Measurements from ENCODE around the gene PARP15.
"Not testable (repeated sequence)": the region's sequence is repeated elsewhere in the genome, so short reads cannot be mapped to it uniquely, and the experiment has no call there.

Gene PARP15

DNA sequence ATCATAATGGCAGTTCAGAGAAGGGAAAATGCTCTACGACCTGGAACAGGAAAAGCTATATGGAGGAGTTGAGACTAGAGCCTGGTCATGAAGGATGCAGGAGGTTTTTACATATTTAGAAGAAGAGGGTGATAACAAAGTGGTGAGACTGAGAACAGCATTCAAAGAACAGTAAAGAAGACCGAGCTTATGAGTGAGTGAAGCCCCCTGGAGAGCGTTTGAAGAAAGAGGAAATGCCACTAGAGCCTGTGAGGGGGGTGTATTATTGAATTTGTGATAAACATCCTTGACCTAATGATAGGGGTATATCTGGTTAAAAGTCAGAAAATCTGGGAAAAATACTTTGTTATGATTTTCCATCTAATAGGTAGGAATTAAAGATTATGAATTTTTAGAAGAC, 17.5 kb upstream of the PARP15 start:
- Histone ChIP-seq H3K9me3 (ENCODE audit: control insufficient read depth, insufficient read depth, low read length) (no peaks in the 10 kb centered on the region), H3K9ac (ENCODE audit: low read depth, low read length) (no peak overlapping the region)

GRCh38 chr3:122560680-122561079, 16.8 kb upstream of the PARP15 start:
- Histone ChIP-seq H3K4me1 (ENCODE audit: insufficient read depth, low read length) (peaks cover 5% of the 10 kb centered on the region), H3K9ac (ENCODE audit: low read depth, low read length) (no peak overlapping the region), H3K36me3 (ENCODE audit: insufficient read depth, low read length) (no peaks in the 10 kb centered on the region; the same call in 1 of the 2 replicates), H3K9me3 (ENCODE audit: control insufficient read depth, insufficient read depth, low read length) (no peaks in the 10 kb centered on the region)

More for the DNA sequence above, 17.5 kb upstream of the PARP15 start:
- no peaks in the 10 kb centered on the region; the same call in 1 of the 2 replicates for H3K36me3 ChIP-seq (ENCODE audit: insufficient read depth, low read length)
- peaks cover 12% of the 10 kb centered on the region for H3K4me1 ChIP-seq (ENCODE audit: insufficient read depth, low read length)

DNA sequence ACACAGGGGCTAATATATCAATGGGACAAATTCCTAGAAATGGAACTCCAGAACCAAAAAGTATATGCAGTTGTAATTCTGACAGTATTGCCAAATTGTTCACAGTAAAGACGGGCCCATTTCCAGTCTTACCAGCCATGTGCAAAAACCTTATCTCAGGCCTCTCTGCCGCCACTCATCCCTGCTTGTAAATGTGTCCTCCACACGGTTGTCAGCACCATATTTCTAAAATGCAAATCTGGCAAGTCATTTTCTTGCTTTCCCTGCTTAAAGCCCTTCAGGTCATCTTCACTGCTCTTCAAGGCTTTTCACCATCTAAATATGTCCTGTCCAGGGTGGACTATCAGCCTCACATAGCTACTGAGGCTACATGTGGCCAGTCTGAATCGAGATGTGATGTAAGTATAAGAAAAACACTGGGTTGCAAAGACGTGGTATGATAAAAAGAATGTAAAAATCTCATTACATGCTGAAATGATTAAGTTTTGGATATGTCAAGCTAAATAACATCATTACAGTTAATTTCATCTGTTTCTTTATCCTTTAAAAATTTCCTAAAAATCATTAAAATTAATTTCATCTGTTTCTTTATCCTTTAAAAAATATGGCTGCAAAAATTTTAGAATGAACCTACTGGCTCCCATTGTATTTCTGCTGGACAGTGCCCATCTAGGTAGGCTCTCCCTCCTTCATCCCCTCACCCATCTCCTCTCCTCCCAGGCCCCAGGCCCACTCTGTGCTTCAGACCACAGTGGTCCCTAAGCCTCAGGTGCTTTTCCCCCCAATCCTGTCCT, 14.3 kb upstream of the PARP15 start:
- Histone ChIP-seq H3K9me3 (ENCODE audit: control insufficient read depth, insufficient read depth, low read length) (no peaks in the 10 kb centered on the region), H3K4me1 (ENCODE audit: insufficient read depth, low read length) (peaks cover 4% of the 10 kb centered on the region), H3K36me3 (ENCODE audit: insufficient read depth, low read length) (no peaks in the 10 kb centered on the region; the same call in 1 of the 2 replicates), H3K9ac (ENCODE audit: low read depth, low read length) (no peak overlapping the region)

- Histone ChIP-seq H3K36me3 (ENCODE audit: insufficient read depth, low read length) (no peaks in the 10 kb centered on the region), H3K4me1 (ENCODE audit: insufficient read depth, low read length) (peaks cover 4% of the 10 kb centered on the region), H3K9ac (ENCODE audit: low read depth, low read length) (peak overlapping the region; percentile 77), H3K9me3 (ENCODE audit: control insufficient read depth, insufficient read depth, low read length) (no peaks in the 10 kb centered on the region)
Measured at GRCh38 chr3:122563717-122564025, 13.8 kb upstream of the PARP15 start.

DNA sequence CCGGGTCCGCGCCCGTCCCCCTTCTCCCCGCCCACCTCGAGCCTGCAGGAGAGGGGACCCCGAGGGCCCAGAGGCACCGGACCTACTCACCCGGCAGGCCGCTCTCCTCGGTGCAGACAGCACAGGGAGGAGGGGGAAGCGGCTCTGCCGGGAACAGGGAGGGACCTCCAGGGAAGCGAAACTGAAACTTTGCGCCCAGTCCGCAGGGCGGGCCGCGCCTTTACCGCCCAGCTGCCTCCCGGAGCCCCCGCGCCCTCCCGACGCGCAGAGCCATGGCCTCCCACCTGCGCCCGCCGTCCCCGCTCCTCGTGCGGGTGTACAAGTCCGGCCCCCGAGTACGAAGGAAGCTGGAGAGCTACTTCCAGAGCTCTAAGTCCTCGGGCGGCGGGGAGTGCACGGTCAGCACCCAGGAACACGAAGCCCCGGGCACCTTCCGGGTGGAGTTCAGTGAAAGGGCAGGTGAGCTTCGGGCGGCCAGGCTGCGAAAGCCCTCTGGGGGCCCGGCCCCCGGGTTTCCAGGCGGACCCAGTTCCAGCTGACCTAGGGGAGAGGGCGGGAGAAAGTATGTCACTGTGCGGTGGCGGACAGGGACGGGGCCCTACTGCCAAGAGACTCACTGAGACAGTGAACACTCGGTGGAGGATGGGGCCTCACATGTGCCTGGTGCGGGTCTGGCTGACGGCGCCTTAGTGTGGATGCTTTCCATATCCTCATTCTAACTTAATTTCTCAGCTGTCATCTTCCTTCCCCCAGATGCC, 13.1 kb upstream of the PARP15 start, which contains the start of the genes DTX3L and PARP9:
Gene DTX3L, plus strand, starts transcription at position 184 of the 758 bp plus-strand sequence. Its CDS starts 89 bp downstream, at position 273.
Gene PARP9, minus strand, starts transcription at position 146 of the 758 bp plus-strand sequence. CDS start 4,680 bp downstream, outside the sequence.
- H3K4me1 ChIP-seq (ENCODE audit: insufficient read depth, low read length) = peaks cover 4% of the 10 kb centered on the region
- no peaks in the 10 kb centered on the region for H3K9me3 ChIP-seq (ENCODE audit: control insufficient read depth, insufficient read depth, low read length)
- no peaks in the 10 kb centered on the region for H3K36me3 ChIP-seq (ENCODE audit: insufficient read depth, low read length)
- H3K9ac ChIP-seq (ENCODE audit: low read depth, low read length) = peak within 1 kb of the TSS; percentile 77

DNA sequence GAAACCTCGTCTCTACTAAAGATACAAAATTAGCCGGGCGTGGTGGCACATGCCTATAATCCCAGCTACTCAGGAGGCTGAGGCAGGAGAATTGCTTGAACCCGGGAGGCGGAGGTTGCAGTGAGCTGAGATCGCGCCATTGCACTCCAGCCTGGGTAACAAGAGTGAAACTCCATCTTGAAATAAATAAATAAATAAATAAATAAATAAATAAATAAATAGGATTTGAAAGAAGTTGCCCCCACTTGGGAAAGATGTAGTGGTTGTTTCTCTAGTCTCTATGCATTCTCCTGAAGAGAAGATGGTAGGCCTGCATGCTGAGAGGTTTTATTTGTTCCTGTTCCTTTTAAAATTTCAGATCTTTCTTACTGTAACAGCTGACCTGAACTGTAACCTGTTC, 9.3 kb upstream of the PARP15 start:
- not testable (repeated sequence) for H3K4me1 ChIP-seq (ENCODE audit: insufficient read depth, low read length); H3K36me3 ChIP-seq (ENCODE audit: insufficient read depth, low read length); H3K9me3 ChIP-seq (ENCODE audit: control insufficient read depth, insufficient read depth, low read length); H3K9ac ChIP-seq (ENCODE audit: low read depth, low read length)

DNA sequence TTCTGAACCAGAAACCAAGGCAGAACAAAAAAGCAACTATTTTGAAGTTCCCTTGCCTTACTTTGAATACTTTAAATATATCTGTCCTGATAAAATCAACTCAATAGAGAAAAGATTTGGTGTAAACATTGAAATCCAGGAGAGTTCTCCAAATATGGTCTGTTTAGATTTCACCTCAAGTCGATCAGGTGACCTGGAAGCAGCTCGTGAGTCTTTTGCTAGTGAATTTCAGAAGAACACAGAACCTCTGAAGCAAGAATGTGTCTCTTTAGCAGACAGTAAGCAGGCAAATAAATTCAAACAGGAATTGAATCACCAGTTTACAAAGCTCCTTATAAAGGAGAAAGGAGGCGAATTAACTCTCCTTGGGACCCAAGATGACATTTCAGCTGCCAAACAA, 8.7 kb upstream of the PARP15 start:
- Histone ChIP-seq H3K36me3 (ENCODE audit: insufficient read depth, low read length) (no peaks in the 10 kb centered on the region), H3K9ac (ENCODE audit: low read depth, low read length) (no peak overlapping the region), H3K9me3 (ENCODE audit: control insufficient read depth, insufficient read depth, low read length) (no peaks in the 10 kb centered on the region), H3K4me1 (ENCODE audit: insufficient read depth, low read length) (peaks cover 8% of the 10 kb centered on the region)

DNA sequence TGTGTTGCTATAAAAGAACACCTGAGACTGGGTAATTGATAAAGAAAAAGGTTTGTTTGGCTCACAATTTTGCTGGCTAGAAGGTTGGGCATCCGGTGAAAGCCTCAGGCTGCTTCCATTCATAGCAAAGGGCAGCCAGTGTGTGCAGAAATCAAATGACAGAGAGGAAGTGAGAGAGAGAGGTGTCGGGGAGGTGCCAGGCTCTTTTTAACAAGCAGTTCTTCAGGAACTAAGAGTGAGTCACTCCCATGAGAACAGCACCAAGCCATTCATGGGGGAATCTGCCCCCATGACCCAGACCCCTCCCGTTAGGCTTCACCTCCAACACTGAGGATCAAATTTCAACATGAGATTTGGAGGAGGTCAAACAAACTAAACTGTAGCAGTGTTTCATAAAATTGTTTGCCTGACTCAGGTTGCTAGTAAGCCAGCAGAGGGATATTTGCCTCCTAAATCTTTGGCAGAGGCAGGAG, 4.5 kb upstream of the PARP15 start:
- Histone ChIP-seq H3K9ac (ENCODE audit: low read depth, low read length) (peak overlapping the region; percentile 29; the same call in 1 of the 2 replicates), H3K36me3 (ENCODE audit: insufficient read depth, low read length) (no peaks in the 10 kb centered on the region), H3K9me3 (ENCODE audit: control insufficient read depth, insufficient read depth, low read length) (no peaks in the 10 kb centered on the region), H3K4me1 (ENCODE audit: insufficient read depth, low read length) (peaks cover 8% of the 10 kb centered on the region)

DNA sequence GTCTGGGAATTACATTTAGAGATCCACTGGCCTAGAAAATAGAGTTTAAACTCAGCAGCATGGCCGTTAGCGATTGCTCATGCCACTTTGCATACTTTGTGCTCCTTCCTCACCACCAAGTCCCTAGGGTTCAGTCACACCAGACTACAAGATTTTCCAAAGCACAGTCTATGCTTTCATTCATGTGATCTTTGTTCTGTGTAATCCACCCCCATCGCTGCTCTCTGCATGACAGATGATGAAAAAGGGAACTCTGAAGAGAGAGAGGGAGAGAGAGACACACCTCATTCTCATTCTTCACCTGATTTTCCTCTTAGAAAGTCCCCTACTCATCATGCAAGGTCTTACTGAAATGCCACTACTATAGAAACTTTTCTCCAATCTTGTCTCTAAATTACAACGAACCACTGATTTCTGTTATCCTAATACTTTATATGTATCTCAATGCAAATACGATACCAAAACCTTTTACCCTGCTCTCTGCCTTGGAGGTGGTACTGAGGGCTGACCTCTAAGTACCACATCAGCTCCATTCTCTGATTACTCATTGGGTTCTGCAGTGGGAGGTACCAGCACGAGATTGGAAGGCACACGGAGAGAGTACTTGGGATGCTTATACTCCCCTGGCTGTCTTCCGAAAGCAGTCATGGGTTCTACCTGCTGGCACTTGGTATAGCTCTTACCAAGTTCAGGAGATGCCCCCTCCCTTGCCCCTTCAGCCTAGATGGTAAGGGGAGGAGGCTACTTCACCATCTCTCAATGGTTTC, 1.1 kb upstream of the PARP15 start:
- Histone ChIP-seq H3K36me3 (ENCODE audit: insufficient read depth, low read length) (no peaks in the 10 kb centered on the region), H3K4me1 (ENCODE audit: insufficient read depth, low read length) (peaks cover 8% of the 10 kb centered on the region), H3K9me3 (ENCODE audit: control insufficient read depth, insufficient read depth, low read length) (no peaks in the 10 kb centered on the region), H3K9ac (ENCODE audit: low read depth, low read length) (no peak overlapping the region)

DNA sequence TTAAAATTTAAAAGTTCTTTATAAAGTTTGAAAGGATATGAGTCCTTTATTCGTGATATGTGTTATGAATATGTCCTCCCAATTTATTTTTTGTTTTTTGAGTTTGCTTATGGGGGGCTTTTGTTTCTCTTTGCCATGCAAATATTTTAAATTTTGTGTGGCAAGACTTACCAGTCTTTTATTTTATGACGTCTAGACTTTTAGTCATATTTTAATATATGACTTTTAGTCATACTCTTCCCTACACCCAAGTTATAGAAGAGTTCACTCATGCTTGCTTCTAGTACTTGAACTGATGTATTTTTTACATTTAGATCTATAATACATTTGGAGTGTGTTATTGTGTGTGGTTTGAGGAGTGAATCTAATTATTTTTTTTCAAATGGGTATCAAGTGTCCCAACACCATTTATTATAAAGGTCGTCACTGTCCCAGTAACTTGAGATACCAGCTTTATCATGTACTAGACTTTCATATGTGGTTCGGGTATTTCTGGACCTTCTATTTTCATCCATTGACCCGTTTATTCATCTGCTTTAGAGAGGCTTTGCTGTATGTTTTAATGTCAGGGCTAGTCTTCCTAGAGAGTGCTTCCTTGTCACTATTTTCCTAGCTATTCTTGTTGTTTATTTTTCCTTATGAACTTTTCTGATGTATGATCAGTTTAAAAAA, 755 bp downstream of the PARP15 start:
- H3K36me3 ChIP-seq (ENCODE audit: insufficient read depth, low read length) = no peaks in the 10 kb centered on the region
- H3K9me3 ChIP-seq (ENCODE audit: control insufficient read depth, insufficient read depth, low read length) = peaks cover 7% of the 10 kb centered on the region
- peak overlapping the region; percentile 44; the same call in 1 of the 2 replicates for H3K9ac ChIP-seq (ENCODE audit: low read depth, low read length)
- peaks cover 4% of the 10 kb centered on the region for H3K4me1 ChIP-seq (ENCODE audit: insufficient read depth, low read length)

- no peaks in the 10 kb centered on the region for H3K36me3 ChIP-seq (ENCODE audit: insufficient read depth, low read length)
- H3K9ac ChIP-seq (ENCODE audit: low read depth, low read length) = no peak overlapping the region
- H3K9me3 ChIP-seq (ENCODE audit: control insufficient read depth, insufficient read depth, low read length) = peaks cover 16% of the 10 kb centered on the region
- no peaks in the 10 kb centered on the region; the same call in 1 of the 2 replicates for H3K4me1 ChIP-seq (ENCODE audit: insufficient read depth, low read length)
Measured at GRCh38 chr3:122580470-122580869, 3.0 kb downstream of the PARP15 start.

- Histone ChIP-seq H3K9me3 (ENCODE audit: control insufficient read depth, insufficient read depth, low read length) (peaks cover 16% of the 10 kb centered on the region), H3K9ac (ENCODE audit: low read depth, low read length) (no peak overlapping the region), H3K36me3 (ENCODE audit: insufficient read depth, low read length) (no peaks in the 10 kb centered on the region), H3K4me1 (ENCODE audit: insufficient read depth, low read length) (no peaks in the 10 kb centered on the region)
Measured at GRCh38 chr3:122581622-122582021, 4.2 kb downstream of the PARP15 start.

GRCh38 chr3:122582390-122582789, 4.9 kb downstream of the PARP15 start:
- peaks cover 19% of the 10 kb centered on the region for H3K9me3 ChIP-seq (ENCODE audit: control insufficient read depth, insufficient read depth, low read length)
- H3K36me3 ChIP-seq (ENCODE audit: insufficient read depth, low read length) = no peaks in the 10 kb centered on the region
- no peak overlapping the region for H3K9ac ChIP-seq (ENCODE audit: low read depth, low read length)
- H3K4me1 ChIP-seq (ENCODE audit: insufficient read depth, low read length) = no peaks in the 10 kb centered on the region

DNA sequence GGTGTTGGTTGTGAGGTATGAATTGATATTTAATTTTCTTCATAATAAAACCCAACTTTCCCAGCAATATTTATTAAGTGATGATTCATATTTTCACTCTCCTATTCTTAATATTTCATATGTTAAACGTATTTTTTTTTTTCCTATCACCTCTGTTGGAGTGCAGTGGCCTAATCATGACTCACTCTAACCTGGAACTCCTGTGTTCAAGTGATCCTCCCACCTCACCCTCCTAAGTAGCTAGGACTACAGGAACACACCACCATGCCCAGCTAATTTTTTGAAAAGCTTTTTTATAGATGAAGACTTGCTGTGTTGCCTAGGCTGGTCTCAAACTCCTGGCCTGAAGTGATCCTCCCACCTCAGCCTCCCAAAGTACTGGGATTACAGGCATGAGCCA, 8.6 kb downstream of the PARP15 start:
- peaks cover 19% of the 10 kb centered on the region for H3K9me3 ChIP-seq (ENCODE audit: control insufficient read depth, insufficient read depth, low read length)
- H3K9ac ChIP-seq (ENCODE audit: low read depth, low read length) = no peak overlapping the region
- H3K4me1 ChIP-seq (ENCODE audit: insufficient read depth, low read length) = no peaks in the 10 kb centered on the region
- no peaks in the 10 kb centered on the region for H3K36me3 ChIP-seq (ENCODE audit: insufficient read depth, low read length)

Measured in ES-I3 (cell line).